ENCODE data around the gene GMIP. TPM values are rescaled to one million over a fixed set of nuclear protein-coding genes. Genes with fewer than 3 reads are reported as not detected.
"Not testable (repeated sequence)": the region's sequence is repeated elsewhere in the genome, so short reads cannot be mapped to it uniquely, and the experiment has no call there.

Gene GMIP
- total RNA-seq, 1 donor from 2014 or later, result 32.4 TPM

DNA sequence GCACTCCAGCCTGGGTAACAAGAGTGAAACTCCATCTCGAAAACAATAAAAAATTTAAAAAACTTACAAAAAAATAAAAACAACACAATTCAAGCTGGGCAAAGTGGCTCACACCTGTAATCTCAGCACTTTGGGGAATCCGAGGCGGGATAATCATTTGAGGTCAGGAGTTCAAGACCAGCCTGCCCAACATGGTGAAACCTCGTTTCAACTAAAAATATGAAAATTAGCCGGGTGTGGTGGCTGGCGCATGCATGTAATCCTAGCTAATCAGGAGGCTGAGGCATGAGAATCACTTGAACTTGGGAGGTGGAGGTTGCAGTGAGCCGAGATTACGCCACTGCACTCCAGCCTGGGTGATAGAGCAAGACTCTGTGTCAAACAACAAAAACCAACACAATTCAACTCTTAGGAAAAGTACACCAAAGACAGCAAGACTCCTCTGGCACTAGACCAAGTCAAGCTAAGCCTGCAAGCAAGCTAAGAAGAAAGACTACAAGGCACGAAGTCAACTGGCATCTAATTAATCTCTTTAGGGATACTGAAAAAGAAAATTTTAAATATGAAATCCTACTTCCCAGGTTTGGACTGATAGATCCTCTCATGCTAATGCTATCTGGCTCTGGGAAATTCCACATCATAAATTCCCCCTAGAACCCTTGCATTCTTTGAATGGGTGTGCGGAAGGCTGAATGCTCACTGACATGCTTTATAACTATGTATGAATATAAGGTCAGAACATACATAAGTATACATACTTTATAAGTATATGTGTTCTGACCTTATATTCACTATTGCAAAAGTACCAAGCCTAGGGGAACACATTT lies 32.9 kb downstream of the GMIP start:
- no peak for DNase-seq (ENCODE audit: low read depth)
- TF ChIP-seq, protein P1, sequence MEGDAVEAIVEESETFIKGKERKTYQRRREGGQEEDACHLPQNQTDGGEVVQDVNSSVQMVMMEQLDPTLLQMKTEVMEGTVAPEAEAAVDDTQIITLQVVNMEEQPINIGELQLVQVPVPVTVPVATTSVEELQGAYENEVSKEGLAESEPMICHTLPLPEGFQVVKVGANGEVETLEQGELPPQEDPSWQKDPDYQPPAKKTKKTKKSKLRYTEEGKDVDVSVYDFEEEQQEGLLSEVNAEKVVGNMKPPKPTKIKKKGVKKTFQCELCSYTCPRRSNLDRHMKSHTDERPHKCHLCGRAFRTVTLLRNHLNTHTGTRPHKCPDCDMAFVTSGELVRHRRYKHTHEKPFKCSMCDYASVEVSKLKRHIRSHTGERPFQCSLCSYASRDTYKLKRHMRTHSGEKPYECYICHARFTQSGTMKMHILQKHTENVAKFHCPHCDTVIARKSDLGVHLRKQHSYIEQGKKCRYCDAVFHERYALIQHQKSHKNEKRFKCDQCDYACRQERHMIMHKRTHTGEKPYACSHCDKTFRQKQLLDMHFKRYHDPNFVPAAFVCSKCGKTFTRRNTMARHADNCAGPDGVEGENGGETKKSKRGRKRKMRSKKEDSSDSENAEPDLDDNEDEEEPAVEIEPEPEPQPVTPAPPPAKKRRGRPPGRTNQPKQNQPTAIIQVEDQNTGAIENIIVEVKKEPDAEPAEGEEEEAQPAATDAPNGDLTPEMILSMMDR (IDR thresholded peaks at IDR 0.05; ENCODE audit: insufficient read depth, low read depth, low read length), result no peak
- TF ChIP-seq EZH2 (IDR thresholded peaks at IDR 0.05; ENCODE audit: insufficient read depth, low read length), result no peak
- Histone ChIP-seq H3K79me2 (ENCODE audit: insufficient read depth, low read length) (no peaks in the 10 kb centered on the region), H2AFZ (ENCODE audit: low read depth, low read length) (no peak overlapping the region), H3K9ac (ENCODE audit: low read length) (no peak overlapping the region), H3K4me2 (ENCODE audit: low read length) (no peak overlapping the region), H3K27ac (ENCODE audit: low read depth, low read length) (no peak overlapping the region), H3K36me3 (ENCODE audit: insufficient read depth, low read length) (no peaks in the 10 kb centered on the region), H3K27me3 (ENCODE audit: insufficient read depth, low read length) (no peaks in the 10 kb centered on the region), H3K4me3 (ENCODE audit: insufficient read depth, low read depth, low read length) (no peak overlapping the region), H4K20me1 (ENCODE audit: insufficient read depth, low read length) (no peaks in the 10 kb centered on the region), H3K4me1 (ENCODE audit: insufficient read depth, low read length) (no peaks in the 10 kb centered on the region), H3K9me3 (ENCODE audit: insufficient read depth, low read depth, low read length) (no peaks in the 10 kb centered on the region)
- Mint-ChIP-seq H3K36me3 (ENCODE audit: low read depth, unreplicated experiment) (no peaks in the 10 kb centered on the region), H3K27ac (ENCODE audit: unreplicated experiment) (no peak overlapping the region), H3K4me3 (ENCODE audit: unreplicated experiment) (no peak overlapping the region), H3K9me3 (ENCODE audit: unreplicated experiment) (no peaks in the 10 kb centered on the region), H3K4me1 (ENCODE audit: low read depth, unreplicated experiment) (peaks cover 9% of the 10 kb centered on the region), H3K27me3 (ENCODE audit: low read depth, unreplicated experiment) (peaks cover 2% of the 10 kb centered on the region)
- no peak for FAIRE-seq

DNA sequence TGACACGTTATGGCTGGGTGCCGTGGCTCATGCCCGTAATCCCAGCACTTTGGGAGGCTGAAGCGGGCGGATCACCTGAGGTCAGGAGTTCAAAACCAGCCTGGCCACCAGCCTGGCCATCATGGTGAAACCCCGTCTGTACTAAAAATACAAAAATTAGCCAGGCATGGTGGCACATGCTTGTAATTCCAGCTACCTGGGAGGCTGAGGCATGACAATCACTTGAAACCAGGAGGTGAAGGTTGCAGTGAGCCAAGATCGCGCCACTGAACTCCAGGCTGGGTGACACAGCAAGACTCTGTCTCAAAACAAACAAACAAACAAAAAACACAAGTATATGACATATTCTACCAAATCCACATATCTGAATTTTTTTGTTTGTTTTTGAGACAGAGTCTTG lies 36.8 kb downstream of the GMIP start:
- H3K36me3 ChIP-seq (ENCODE audit: insufficient read depth, low read length); H3K4me3 ChIP-seq (ENCODE audit: insufficient read depth, low read depth, low read length); H3K4me3 Mint-ChIP-seq (ENCODE audit: unreplicated experiment); H3K4me2 ChIP-seq (ENCODE audit: low read length); H3K9ac ChIP-seq (ENCODE audit: low read length); FAIRE-seq; H3K27ac ChIP-seq (ENCODE audit: low read depth, low read length); H3K9me3 Mint-ChIP-seq (ENCODE audit: unreplicated experiment); H4K20me1 ChIP-seq (ENCODE audit: insufficient read depth, low read length); H3K27me3 Mint-ChIP-seq (ENCODE audit: low read depth, unreplicated experiment); DNase-seq (ENCODE audit: low read depth); H3K27ac Mint-ChIP-seq (ENCODE audit: unreplicated experiment); H3K4me1 ChIP-seq (ENCODE audit: insufficient read depth, low read length); H2AFZ ChIP-seq (ENCODE audit: low read depth, low read length); H3K79me2 ChIP-seq (ENCODE audit: insufficient read depth, low read length); H3K9me3 ChIP-seq (ENCODE audit: insufficient read depth, low read depth, low read length); H3K4me1 Mint-ChIP-seq (ENCODE audit: low read depth, unreplicated experiment); H3K36me3 Mint-ChIP-seq (ENCODE audit: low read depth, unreplicated experiment); H3K27me3 ChIP-seq (ENCODE audit: insufficient read depth, low read length): not testable (repeated sequence)

DNA sequence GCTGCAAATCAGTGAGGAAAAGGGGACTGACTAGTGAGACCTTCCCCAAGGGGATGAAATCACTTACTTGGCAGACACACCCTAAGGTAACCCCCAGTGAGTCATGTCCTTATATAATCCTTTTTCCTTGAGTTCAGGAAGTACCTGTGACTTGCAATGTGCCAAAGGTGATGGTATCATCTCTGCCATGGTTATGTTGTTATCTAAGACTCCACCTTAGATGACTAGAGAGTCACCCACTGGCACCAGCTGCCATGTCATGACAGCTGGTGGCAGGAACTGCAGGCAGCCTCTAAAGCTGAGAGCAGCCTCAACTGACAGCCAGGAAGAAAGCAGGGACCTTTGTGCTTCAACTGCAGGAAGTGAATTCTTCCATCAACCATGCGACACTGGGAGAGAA lies 37.4 kb downstream of the GMIP start:
- H3K36me3 ChIP-seq (ENCODE audit: insufficient read depth, low read length), result no peaks in the 10 kb centered on the region
- Mint-ChIP-seq H3K27me3 (ENCODE audit: low read depth, unreplicated experiment) (no peaks in the 10 kb centered on the region), H3K9me3 (ENCODE audit: unreplicated experiment) (no peaks in the 10 kb centered on the region), H3K27ac (ENCODE audit: unreplicated experiment) (no peak overlapping the region), H3K4me3 (ENCODE audit: unreplicated experiment) (no peak overlapping the region), H3K4me1 (ENCODE audit: low read depth, unreplicated experiment) (peaks cover 3% of the 10 kb centered on the region), H3K36me3 (ENCODE audit: low read depth, unreplicated experiment) (no peaks in the 10 kb centered on the region)
- no peak overlapping the region for H2AFZ ChIP-seq (ENCODE audit: low read depth, low read length)
- H3K4me2 ChIP-seq (ENCODE audit: low read length), result no peak overlapping the region
- no peaks in the 10 kb centered on the region for H3K27me3 ChIP-seq (ENCODE audit: insufficient read depth, low read length)
- H3K79me2 ChIP-seq (ENCODE audit: insufficient read depth, low read length), result no peaks in the 10 kb centered on the region
- TF ChIP-seq EZH2 (IDR thresholded peaks at IDR 0.05; ENCODE audit: insufficient read depth, low read length), result no peak
- TF ChIP-seq, protein P1 (IDR thresholded peaks at IDR 0.05; ENCODE audit: insufficient read depth, low read depth, low read length), result no peak
- H3K9me3 ChIP-seq (ENCODE audit: insufficient read depth, low read depth, low read length), result no peaks in the 10 kb centered on the region
- no peaks in the 10 kb centered on the region for H3K4me1 ChIP-seq (ENCODE audit: insufficient read depth, low read length)
- no peak overlapping the region for H3K9ac ChIP-seq (ENCODE audit: low read length)
- peak; percentile 20 for DNase-seq (ENCODE audit: low read depth)
- no peak overlapping the region for H3K27ac ChIP-seq (ENCODE audit: low read depth, low read length)
- no peak for FAIRE-seq
- no peak overlapping the region for H3K4me3 ChIP-seq (ENCODE audit: insufficient read depth, low read depth, low read length)
- H4K20me1 ChIP-seq (ENCODE audit: insufficient read depth, low read length), result no peaks in the 10 kb centered on the region

Data from astrocyte (in vitro differentiated cells and primary cell).